Neutrophil (primary cell): ENCODE data around the gene CDC6.

Experiments used
- H3K27ac ChIP-seq: fragments of 200-600 bp; sonication (generic); 2 replicates; pipeline ENCODE4 v1.5.1; 2016; ENCODE audit warnings: mild to moderate bottlenecking, moderate library complexity
- H3K27me3 ChIP-seq: fragments of 200-600 bp; sonication (generic); 2 replicates; pipeline ENCODE4 v1.6.0; 2016; ENCODE audit warnings: mild to moderate bottlenecking
- H3K36me3 ChIP-seq: fragments of 200-600 bp; sonication (generic); 2 replicates; pipeline ENCODE4 v1.5.1; 2017
- H3K4me1 ChIP-seq, 2 experiments: fragments of 200-600 bp in 1 of 2; sonication (generic) in 1 of 2; 1 replicate in 1 of 2; 2 replicates in 1 of 2; pipeline versions ENCODE4 v1.5.1 to v1.6.1; 2013 to 2016; ENCODE audit warnings: low read depth in 1 of 2, low read length in 1 of 2, mild to moderate bottlenecking in 1 of 2, moderate library complexity in 1 of 2; ENCODE audit not compliant: control insufficient read depth in 1 of 2, insufficient read depth in 1 of 2
- H3K4me3 ChIP-seq, 2 experiments: fragments of 200-600 bp in 1 of 2; sonication (generic) in 1 of 2; 1 replicate in 1 of 2; 2 replicates in 1 of 2; pipeline ENCODE4 v1.5.1; 2013 to 2016; ENCODE audit warnings: low read depth in 1 of 2, low read length in 1 of 2, mild to moderate bottlenecking in 1 of 2, moderate library complexity in 1 of 2
- H3K9me3 ChIP-seq: fragments of 200-600 bp; sonication (generic); 2 replicates; pipeline ENCODE4 v1.5.1; 2016
- TF ChIP-seq, protein P1 (sequence below): fragments of 200-600 bp; sonication (generic); IDR thresholded peaks from 2 replicates; pipeline ENCODE4 v1.5.1; 2016; ENCODE audit warnings: antibody characterized with exemption

Gene CDC6

DNA sequence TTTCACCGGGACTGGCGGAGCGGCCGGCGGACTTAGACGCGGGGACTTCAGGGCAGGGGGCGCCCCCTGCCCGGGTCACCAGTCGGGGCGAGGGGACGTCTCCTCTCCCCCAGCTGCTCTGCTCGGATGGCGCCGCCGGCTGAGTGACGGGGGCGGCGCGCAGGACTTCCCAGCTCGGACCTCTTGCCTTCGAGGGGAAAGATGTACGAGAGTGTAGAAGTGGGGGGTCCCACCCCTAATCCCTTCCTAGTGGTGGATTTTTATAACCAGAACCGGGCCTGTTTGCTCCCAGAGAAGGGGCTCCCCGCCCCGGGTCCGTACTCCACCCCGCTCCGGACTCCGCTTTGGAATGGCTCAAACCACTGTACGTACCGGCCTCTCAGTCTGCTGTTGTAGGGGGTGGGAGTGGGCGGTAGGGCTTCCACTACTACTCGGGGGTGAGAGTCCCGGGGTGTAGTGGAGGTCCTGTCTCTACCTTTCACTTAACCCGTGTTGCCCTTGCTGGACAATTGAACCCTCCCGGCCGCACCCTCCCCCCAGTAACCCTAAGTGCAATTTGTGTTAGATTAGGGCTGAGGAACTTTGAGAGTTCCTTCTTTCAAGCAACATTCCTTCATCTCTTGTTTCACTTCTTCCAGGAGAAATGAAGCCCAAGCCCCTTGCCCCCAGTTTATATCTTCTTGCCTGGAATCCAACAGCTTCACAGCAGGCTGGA lies 55.0 kb downstream of the CDC6 start:
- TF ChIP-seq, protein P1, sequence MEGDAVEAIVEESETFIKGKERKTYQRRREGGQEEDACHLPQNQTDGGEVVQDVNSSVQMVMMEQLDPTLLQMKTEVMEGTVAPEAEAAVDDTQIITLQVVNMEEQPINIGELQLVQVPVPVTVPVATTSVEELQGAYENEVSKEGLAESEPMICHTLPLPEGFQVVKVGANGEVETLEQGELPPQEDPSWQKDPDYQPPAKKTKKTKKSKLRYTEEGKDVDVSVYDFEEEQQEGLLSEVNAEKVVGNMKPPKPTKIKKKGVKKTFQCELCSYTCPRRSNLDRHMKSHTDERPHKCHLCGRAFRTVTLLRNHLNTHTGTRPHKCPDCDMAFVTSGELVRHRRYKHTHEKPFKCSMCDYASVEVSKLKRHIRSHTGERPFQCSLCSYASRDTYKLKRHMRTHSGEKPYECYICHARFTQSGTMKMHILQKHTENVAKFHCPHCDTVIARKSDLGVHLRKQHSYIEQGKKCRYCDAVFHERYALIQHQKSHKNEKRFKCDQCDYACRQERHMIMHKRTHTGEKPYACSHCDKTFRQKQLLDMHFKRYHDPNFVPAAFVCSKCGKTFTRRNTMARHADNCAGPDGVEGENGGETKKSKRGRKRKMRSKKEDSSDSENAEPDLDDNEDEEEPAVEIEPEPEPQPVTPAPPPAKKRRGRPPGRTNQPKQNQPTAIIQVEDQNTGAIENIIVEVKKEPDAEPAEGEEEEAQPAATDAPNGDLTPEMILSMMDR, result no peak
- H3K36me3 ChIP-seq, result peaks cover 65% of the 10 kb centered on the region
- peak overlapping the region; percentile 96 to 99 for H3K4me3 ChIP-seq
- H3K9me3 ChIP-seq, result no peaks in the 10 kb centered on the region
- H3K27me3 ChIP-seq, result no peaks in the 10 kb centered on the region
- peaks cover 75 to 80% of the 10 kb centered on the region in 2 experiments for H3K4me1 ChIP-seq
- H3K27ac ChIP-seq, result peak overlapping the region; percentile 98

DNA sequence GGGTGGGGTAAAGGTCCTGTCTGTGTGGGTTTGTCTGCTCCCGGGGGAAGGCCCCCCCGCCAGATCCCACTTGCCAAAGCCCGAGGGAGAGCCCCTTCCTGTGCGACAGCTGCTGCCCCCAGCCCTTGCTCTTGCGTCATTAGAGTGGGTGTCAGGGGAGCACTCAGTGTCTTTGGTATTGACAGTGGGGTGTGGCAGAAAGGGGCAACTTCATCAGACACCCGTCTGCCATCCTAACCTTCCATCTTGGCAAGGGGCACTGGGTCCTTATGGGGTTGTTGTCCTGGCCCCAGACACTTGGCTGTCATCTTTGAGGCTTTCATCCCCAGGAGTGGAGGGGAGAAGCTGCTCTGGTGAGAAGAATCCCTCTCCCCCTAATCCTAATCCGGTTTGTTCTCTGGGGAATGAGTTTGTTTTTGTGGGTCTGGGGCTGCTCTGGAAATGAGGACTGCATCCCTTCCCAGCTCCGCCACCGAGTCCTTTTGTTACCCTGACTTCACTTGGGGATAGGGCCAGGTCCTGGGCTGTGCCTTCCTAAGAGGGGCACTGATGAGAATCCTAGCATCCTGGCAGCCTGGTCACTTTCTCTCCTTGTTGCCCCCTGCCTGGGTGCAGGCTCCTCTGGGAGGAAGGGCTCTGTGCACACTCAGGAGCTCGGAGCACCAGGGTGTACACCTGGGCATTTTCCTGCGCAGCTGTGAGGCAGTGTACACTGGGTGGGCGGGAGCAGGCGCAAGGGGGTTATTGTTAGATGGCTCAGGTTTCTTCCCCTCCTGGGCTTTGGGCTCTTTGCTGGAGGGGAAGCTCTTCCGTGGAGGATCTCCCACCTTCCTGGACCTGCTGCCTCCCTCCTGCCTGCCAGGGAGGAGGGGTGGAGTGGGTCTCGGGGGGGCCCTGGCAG lies 55.8 kb downstream of the CDC6 start:
- H3K27me3 ChIP-seq, result no peaks in the 10 kb centered on the region
- peaks cover 75 to 79% of the 10 kb centered on the region in 2 experiments for H3K4me1 ChIP-seq
- H3K9me3 ChIP-seq, result no peaks in the 10 kb centered on the region
- peaks cover 73% of the 10 kb centered on the region for H3K36me3 ChIP-seq
- H3K27ac ChIP-seq, result peak overlapping the region; percentile 98
- TF ChIP-seq, protein P1, result no peak
- peak overlapping the region; percentile 96 to 99 for H3K4me3 ChIP-seq

DNA sequence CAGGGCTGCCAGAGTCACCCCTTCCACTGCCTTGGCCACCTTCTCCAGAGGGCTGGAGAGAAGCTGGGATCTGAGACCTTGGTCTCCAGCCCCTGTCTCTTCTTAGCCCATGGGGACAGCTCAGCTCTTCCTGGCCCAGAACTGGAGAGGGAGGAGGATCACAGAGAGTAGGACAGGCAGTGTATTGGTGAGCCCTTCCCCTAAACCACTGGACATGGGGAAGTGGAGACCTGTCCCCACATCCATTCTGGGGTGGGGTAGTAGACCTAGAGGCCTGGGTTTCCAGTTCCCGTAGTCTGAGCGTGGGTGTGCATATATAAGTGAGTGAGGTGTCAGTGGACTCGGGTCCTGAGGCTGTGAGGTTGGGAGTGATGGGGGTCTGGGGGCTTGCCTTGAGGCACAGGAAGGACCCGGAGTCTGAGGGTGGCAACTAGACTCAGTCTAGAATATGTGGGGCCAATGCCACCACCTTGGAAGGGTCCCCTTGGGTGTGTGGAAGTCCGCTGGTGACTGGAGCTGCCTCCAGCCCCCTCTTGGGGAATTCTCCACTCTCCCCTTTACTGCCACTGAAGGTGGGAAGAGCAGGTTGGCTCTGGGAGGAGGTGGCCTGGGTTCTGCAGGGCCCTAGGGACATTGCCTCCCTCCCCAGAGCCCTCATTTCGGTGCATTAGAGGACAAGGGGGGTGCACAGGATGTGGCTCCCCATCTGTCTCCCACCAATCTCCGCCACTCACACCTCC lies 56.9 kb downstream of the CDC6 start:
- peaks cover 74 to 78% of the 10 kb centered on the region in 2 experiments for H3K4me1 ChIP-seq
- TF ChIP-seq, protein P1, result no peak
- peak overlapping the region; percentile 98 for H3K27ac ChIP-seq

DNA sequence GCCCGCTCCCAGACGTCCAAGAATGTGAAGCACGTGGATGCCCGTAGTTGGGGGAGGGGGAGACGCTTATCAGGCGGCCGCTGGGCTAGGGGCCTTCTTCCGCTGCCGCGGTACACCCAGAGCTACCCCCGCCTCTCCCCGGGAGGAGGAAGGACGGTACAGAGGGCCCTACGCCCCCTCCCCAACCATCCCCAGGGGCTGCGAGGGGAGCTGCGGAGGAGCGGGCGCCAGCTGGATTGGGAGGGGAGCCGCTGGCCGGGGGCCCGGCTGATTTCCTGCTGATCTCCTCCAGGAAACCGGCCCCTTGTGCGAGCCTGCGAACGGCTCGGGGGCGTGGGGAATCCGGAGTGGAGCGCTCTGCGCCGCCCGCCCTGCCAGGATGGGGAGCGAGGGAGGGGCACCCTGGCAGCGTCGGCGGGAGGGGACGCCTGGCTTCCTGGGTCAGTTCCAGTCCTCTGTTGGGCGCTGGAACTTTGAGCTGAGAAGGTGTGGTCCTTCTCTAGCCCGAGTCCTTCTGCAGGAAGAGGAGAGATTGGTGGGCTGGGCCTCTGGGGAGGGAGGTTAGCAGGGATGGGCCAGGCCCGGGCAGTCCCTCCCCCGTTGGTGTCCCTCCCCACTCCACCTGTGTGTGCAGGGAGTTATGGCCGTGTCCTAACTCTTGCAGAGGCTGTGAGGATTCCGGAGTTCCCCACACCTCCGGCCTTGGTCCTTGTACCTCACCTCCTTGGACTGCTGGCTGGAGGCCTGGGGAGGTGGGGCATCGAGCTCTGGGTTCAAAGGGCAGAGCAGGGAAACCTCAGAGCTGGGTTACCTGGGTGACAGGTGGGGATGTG lies 57.7 kb downstream of the CDC6 start:
- Histone ChIP-seq H3K9me3 (no peaks in the 10 kb centered on the region), H3K27ac (peak overlapping the region; percentile 98), H3K4me1 (peaks cover 72 to 73% of the 10 kb centered on the region in 2 experiments), H3K36me3 (peaks cover 83% of the 10 kb centered on the region), H3K4me3 (peak overlapping the region; percentile 96 to 99), H3K27me3 (no peaks in the 10 kb centered on the region)
- TF ChIP-seq, protein P1, result no peak

More for the DNA sequence above, 56.9 kb downstream of the CDC6 start:
- H3K36me3 ChIP-seq, result peaks cover 83% of the 10 kb centered on the region
- H3K9me3 ChIP-seq, result no peaks in the 10 kb centered on the region
- H3K27me3 ChIP-seq, result no peaks in the 10 kb centered on the region
- peak overlapping the region; percentile 96 to 99 for H3K4me3 ChIP-seq
